HepG2 (cell line): ENCODE data around the gene CNTRL. TPM values are rescaled to one million over a fixed set of nuclear protein-coding genes. Genes with fewer than 3 reads are reported as not detected.

ENCODE experiments used
- ATF4 ChIP-seq, 2 experiments: fragments of 450-650 bp in 1 of 2; sonication (generic) in 1 of 2; formaldehyde crosslinking; IDR thresholded peaks; 2 replicates each; pipeline versions ENCODE4 v1.5.0 to v1.8.0; 2020 to 2022; ENCODE audit warnings: mild to moderate bottlenecking in 1 of 2, missing genetic modification reagents in 1 of 2
- HBP1 ChIP-seq: IDR thresholded peaks from 2 replicates; pipeline ENCODE4 v1.6.1; 2016; ENCODE audit warnings: low read depth, control low read depth
- HNF1A ChIP-seq, 2 experiments: sonication (generic) in 1 of 2; formaldehyde crosslinking in 1 of 2; IDR thresholded peaks; 2 replicates each; pipeline versions ENCODE4 v1.4.0 to v1.6.1; 2016 to 2020; ENCODE audit warnings: borderline replicate concordance in 1 of 2, low read depth in 1 of 2, mild to moderate bottlenecking in 1 of 2, missing genetic modification reagents in 1 of 2
- HOMEZ ChIP-seq: IDR thresholded peaks from 2 replicates; pipeline ENCODE4 v1.6.1; 2016; ENCODE audit warnings: low read depth
- KAT8 ChIP-seq: IDR thresholded peaks from 2 replicates; pipeline ENCODE4 v1.6.1; 2016; ENCODE audit warnings: missing genetic modification reagents, missing compliant biosample characterization
- KLF6 ChIP-seq: IDR thresholded peaks from 2 replicates; pipeline ENCODE4 v1.8.0; 2016; ENCODE audit warnings: missing biosample characterization, missing genetic modification reagents
- PPARG ChIP-seq: conservative IDR thresholded peaks from 2 replicates; pipeline ENCODE4 v1.6.1; 2016; ENCODE audit warnings: missing biosample characterization, missing genetic modification reagents
- PRDM15 ChIP-seq: sonication (generic); formaldehyde crosslinking; IDR thresholded peaks from 2 replicates; pipeline ENCODE4 v1.4.0; 2020; ENCODE audit warnings: missing genetic modification reagents
- TAF1 ChIP-seq: sonication (generic); formaldehyde crosslinking; IDR thresholded peaks from 2 replicates; pipeline ENCODE4 v1.4.0; 2020; ENCODE audit warnings: missing genetic modification reagents
- ZNF513 ChIP-seq: sonication (generic); formaldehyde crosslinking; conservative IDR thresholded peaks from 2 replicates; pipeline ENCODE4 v1.5.0; 2020; ENCODE audit warnings: missing genetic modification reagents
- polyA plus RNA-seq, 8 experiments: library from polyadenylated mRNA; depleted of rRNA in 3 of 8; stranded (reverse) in 7 of 8; unstranded in 1 of 8; fragments of >200 nt; fragmentation: Illumina TruSeq in 4 of 8; extraction: Trizol in 4 of 8; gene quantifications; 2 replicates each; pipeline versions ENCODE4 v1.2.1 to v1.2.3, GENCODE V29; 2011 to 2016; ENCODE audit warnings: low read depth in 4 of 8, missing spikeins in 1 of 8, mixed read lengths in 1 of 8; ENCODE audit not compliant: insufficient read depth in 1 of 8
- total RNA-seq, 5 experiments: library from RNA; depleted of rRNA; stranded (reverse); fragments of >200 nt; fragmentation: Illumina TruSeq; extraction: Trizol; gene quantifications; 2 replicates each; pipeline ENCODE4 v1.2.3, GENCODE V29; 2016; ENCODE audit warnings: low read depth in 1 of 5

CNTRL gene
- total and polyA plus RNA-seq, 2 of the 13 experiments (the other 11 are each of a cell fraction or from before 2014, with no cell fraction given), result 7.5 to 11.8 TPM

- TF ChIP-seq ATF4 (CRISPR knock-in tag; IDR thresholded peaks at IDR 0.05), result peak; percentile 82 to 97
- peak; percentile 24; the same call in 1 of the 2 replicates for TF ChIP-seq TAF1
- no peak for TF ChIP-seq ZNF513 (CRISPR knock-in tag)
- no peak for TF ChIP-seq KLF6 (CRISPR knock-in tag)
- TF ChIP-seq HNF1A (IDR thresholded peaks at IDR 0.05; ENCODE audit: low read depth), result peak; percentile 96
- TF ChIP-seq HNF1A (CRISPR knock-in tag; IDR thresholded peaks at IDR 0.05; ENCODE audit: borderline replicate concordance), result peak; percentile 97; the same call in 1 of the 2 replicates
- 0 out of 2 replicates have a peak, but pooled peaks have one; percentile 14 for TF ChIP-seq HBP1 (CRISPR knock-in tag)
- no peak for TF ChIP-seq HOMEZ (CRISPR knock-in tag)
- 0 out of 2 replicates have a peak, but pooled peaks have one; percentile 39 for TF ChIP-seq KAT8 (CRISPR knock-in tag)
- 0 out of 2 replicates have a peak, but pooled peaks have one; percentile 37 for TF ChIP-seq PRDM15 (CRISPR knock-in tag)
- TF ChIP-seq PPARG (CRISPR knock-in tag), result 0 out of 2 replicates have a peak, but pooled peaks have one; percentile 51
Observed at GRCh38 chr9:121050128-121050988, 24.4 kb upstream of the CNTRL start, which contains the start of gene C5 (continued).
